Measurements from ENCODE around the gene COQ6. TPM values are rescaled to one million over a fixed set of nuclear protein-coding genes. Genes with fewer than 3 reads are reported as not detected.
"Not testable (repeated sequence)": the region's sequence is repeated elsewhere in the genome, so short reads cannot be mapped to it uniquely, and the experiment has no call there.

Gene COQ6
- total RNA-seq, 1 experiment from 2014 or later = 38.5 TPM

GRCh38 chr14:73977896-73978295 lies 27.8 kb downstream of the COQ6 start:
- DNase-seq (ENCODE audit: low read depth) = peak; percentile 14

GRCh38 chr14:73988065-73988464 lies 38.0 kb downstream of the COQ6 start:
- DNase-seq (ENCODE audit: low read depth) = no peak

- not testable (repeated sequence) for DNase-seq (ENCODE audit: low read depth)
Observed at GRCh38 chr14:73988656-73989055, 38.6 kb downstream of the COQ6 start.

DNA sequence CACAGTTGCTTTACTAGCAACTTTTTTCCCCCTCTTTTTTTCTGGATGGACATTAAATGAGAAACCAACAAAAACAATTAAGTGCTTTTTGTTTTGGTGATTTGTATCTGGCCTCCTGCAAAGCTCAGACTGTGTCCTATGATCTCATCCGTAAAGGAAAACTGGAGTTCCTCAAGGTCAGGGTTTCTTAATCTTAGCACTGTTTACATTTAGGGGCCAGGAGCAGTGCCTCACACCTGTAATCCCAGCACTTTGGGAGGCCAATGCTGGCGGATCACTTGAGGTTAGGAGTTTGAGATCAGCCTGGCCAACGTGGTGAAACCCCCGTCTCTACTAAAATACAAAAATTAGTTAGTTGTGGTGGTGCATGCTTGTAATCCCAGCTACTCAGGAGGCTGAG lies 41.0 kb downstream of the COQ6 start:
- DNase-seq (ENCODE audit: low read depth) = no peak

DNA sequence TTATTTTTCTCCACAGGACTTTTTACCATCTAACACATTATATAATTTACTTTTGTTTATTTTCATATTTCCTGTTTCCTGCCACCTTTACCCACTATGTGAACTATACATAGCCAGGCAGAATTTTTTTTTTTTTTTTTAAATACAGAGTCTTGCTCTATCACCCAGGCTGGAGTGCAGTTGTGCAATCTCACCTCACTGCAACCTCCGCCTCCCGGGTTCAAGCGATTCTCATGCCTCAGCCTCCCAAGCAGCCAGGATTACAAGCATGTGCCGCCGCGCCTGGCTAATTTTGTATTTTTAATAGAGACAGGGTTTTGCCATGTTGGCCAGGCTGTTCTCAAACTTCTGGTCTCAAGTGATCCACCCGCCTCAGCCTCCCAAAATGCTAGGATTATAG lies 44.8 kb downstream of the COQ6 start:
- not testable (repeated sequence) for DNase-seq (ENCODE audit: low read depth)

- no peak for DNase-seq (ENCODE audit: low read depth)
Observed at GRCh38 chr14:73995977-73996378, 45.9 kb downstream of the COQ6 start.

DNA sequence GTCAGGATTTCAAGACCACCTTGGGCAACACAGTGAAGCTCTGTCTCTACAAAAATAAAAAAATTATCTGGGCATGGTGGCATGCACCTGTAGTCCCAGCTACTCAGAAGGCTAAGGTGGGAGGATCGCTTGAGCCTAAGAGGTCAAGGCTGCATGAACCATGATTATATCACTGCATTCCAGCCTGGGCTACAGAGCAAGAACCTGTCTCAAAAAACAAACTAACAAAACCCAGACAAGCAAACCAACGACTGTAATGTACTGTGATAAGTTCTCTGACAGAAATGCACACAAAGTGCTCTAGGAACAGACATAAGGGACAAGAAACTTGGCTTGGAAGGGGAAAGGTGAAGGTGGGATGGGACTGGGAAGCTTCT lies 46.6 kb downstream of the COQ6 start:
- no peak for DNase-seq (ENCODE audit: low read depth)

GRCh38 chr14:73997108-73997943 lies 47.2 kb downstream of the COQ6 start:
- no peak for DNase-seq (ENCODE audit: low read depth)

DNA sequence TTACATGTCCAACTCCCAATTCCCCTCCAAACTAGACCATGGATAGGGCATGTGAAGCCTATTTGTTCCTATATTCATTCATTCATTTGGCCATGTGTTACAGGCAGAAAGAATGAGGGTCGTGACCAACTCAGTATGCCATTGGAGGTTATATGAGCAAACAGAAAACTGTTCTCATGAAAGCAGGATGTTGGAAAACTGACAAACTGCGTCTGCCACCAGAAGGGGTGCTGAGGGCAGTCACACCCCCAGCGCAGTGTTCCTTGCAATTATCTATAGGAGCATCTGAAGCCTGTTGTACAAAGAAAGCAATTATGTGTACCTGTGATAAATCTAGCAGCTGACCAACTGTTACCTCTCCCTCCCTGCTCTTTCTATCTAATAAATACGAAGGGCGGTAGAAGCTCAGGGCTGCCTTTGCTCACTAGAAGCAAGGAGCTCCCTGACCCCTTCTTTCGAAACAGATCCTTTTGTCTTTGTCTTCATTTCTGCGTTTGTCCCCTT lies 47.9 kb downstream of the COQ6 start:
- no peak for DNase-seq (ENCODE audit: low read depth)

GRCh38 chr14:73998726-73999125 lies 48.6 kb downstream of the COQ6 start:
- no peak for DNase-seq (ENCODE audit: low read depth)

DNA sequence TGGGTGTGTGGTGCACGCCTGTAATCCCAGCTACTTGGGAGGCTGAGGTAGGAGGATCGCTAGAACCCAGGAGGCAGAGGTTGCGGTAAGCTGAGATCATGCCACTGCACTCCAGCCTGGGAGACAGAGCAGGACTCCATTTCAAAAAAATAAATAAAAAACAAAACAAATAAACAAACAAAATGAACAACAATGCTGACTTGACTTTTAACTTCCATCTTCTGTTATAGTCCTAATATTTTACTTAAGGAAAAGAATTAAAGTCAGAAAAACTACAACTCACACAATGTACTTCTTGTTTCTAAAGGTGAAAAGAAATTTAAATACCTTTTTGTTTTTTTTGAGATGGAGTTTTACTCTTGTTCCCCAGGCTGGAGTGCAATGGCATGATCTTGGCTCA lies 55.6 kb downstream of the COQ6 start:
- DNase-seq (ENCODE audit: low read depth) = not testable (repeated sequence)

- no peak for DNase-seq (ENCODE audit: low read depth)
Observed at GRCh38 chr14:74008843-74009499, 58.9 kb downstream of the COQ6 start.

Other genes with a start within 250 kb of the COQ6 start
- gene PNMA1, start 235.9 kb upstream of the COQ6 start, total RNA-seq (2014; rRNA removed) = 19.2 and 22.0 TPM in 2 replicates
- gene PTGR2, start 98.5 kb upstream of the COQ6 start, total RNA-seq (2014; rRNA removed) = 9.0 and 18.9 TPM in 2 replicates
- 47.5 and 52.1 TPM in 2 replicates for gene ZNF410, start 63.4 kb upstream of the COQ6 start, total RNA-seq (2014; rRNA removed)
- 2.1 and 3.4 TPM in 2 replicates for gene FAM161B, start 208 bp upstream of the COQ6 start, total RNA-seq (2014; rRNA removed)
- 8.3 and 11.8 TPM in 2 replicates for gene ENTPD5, start 69.0 kb downstream of the COQ6 start, total RNA-seq (2014; rRNA removed)
- 4.9 and 8.6 TPM in 2 replicates for gene BBOF1, start 69.0 kb downstream of the COQ6 start, total RNA-seq (2014; rRNA removed)
- gene ALDH6A1, start 134.2 kb downstream of the COQ6 start, total RNA-seq (2014; rRNA removed) = 5.3 and 8.2 TPM in 2 replicates
- gene LIN52, start 134.7 kb downstream of the COQ6 start, total RNA-seq (2014; rRNA removed) = 10.2 and 11.5 TPM in 2 replicates

All from LHCN-M2 (cell line).